Mesangial cell (primary cell): ENCODE results near the gene RIPK1. TPM values are rescaled to one million over a fixed set of nuclear protein-coding genes. Genes with fewer than 3 reads are reported as not detected.

Experiments
- total RNA-seq: library from RNA; depleted of rRNA; stranded (reverse); fragments of >200 nt; gene quantifications from 2 replicates; pipeline ENCODE4 v1.2.3, GENCODE V29; 2015

RIPK1 gene
- total RNA-seq = 12.5 and 15.6 TPM in 2 replicates

DNA sequence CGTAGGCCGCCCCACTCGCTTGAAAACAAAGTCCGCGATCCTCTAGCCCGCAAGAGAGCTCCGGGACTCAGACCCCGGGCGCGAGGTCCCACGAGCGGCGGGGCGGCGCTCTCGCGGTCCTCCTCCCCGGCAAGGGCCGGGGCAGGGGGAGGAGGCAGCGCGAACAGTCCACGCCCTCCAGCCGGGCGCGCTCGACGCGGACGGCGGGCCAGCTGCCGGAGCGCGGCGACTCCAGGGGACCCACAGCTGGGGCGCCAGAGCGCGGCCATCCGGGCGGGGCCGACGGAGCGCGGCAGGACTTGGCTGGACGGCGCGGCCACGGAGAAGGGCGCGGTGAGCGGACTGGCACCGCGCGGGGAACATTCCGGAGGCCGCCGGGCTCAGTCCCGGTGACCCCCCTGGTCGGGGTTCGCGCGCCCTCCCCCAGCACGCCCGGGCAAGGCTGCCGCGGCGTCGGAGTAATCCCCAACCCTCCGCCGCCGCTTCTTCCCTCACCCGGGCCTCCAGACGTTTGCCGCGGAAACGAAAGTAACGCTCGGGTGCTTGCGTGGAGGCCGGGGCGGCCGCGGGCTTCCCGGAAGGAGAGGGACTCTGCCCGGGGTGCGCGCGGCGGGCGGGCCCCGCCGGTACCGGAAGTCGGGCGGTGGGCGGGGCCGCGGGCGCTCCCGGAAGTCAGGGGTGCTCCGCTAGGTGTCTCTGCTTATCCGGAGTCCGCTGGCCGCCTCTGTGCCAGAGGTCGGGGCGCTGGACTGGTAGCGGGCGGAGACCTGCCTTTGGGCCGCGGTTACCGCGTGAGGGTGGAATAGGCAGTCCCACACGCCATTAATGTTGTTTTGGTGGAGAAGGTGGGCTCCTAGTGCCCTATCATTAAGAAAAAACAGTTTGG is at the start of gene RIPK1:
RIPK1 (plus strand) TSS at position 166 of the 886 bp plus-strand sequence. CDS start 8,330 bp downstream, outside the sequence.

DNA sequence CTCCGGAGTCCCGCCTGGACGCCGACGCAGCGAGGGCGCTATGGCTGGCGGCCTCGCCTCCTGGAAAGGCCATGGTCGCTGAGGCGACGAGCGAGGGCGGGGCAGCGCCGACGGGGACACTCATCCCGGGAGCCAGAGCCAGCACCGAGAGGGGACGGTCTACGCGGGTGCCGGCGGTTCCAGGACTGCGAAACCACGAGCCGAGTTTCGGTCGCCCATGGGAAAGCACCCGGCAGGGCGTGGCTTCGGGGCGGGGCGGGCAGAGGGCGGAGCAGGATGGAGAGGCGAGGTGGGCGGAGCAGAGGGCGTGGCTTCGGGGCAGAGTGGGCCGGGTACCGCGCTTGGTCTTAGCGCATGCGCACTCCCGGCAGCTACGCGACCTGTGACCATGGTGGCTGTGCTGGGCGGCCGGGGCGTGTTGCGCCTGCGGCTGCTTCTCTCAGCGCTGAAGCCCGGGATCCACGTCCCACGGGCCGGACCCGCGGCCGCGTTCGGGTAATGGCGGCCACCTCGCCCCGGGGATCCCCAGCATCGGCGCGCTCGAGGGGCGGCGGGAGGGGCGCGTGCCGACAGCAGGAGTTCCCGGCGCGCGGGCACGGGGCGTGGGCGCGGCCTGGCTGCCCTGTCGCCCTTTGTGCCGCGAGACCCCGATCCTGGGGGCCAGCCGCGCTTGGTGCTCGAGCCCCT is 50.2 kb downstream of the RIPK1 start, which contains the start of gene BPHL:
BPHL (plus strand) TSS at position 359 of the 687 bp plus-strand sequence; CDS start at position 389, 30 bp downstream.

DNA sequence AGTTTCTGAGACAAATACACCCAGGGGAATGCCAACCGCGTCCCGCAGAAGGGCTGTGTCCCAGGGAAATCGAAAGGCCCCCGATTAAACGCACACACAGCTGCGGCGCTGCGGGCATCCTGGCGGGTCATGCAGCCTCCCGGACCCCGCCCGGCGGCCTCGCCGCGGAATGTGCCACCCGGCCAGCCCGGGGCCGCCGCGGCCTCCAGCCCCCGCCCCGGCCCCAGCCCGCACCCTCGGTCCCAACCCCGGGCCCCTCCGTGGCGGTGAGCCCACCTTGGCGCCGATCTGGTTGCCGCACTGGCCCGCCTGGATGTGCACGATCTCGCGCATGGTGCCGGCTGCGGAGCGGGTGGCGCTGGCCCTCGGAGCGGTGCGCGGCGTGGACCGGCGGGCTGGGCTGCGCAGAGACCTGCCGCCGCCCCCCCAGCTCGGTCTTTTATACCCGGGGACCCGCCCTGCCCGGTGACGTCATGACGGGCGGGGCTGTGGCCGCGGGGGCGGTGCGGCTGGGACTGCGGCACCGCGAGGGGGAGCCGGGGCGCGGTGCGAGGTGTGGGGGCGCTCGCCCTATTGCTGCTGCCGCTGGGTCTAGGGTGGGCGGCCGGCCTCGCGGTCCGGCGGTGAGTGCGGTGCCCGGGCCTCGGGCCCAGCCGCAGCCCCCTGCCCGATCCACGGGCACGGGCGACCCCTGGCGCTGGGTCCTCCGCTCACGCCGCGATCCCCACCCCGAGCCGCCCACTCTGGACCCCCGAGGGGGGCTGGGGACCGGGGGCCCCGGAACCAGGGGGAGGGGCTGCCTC is 89.0 kb downstream of the RIPK1 start, which contains the start of gene TUBB2A:
TUBB2A (minus strand) TSS at position 414 of the 803 bp plus-strand sequence; CDS start at position 333, 81 bp downstream.

Other genes starting within 250 kb of the RIPK1 start
- gene SERPINB1, start 226.6 kb upstream of the RIPK1 start, total RNA-seq = 10.1 and 12.3 TPM in 2 replicates
- 5.9 and 8.9 TPM in 2 replicates for gene SERPINB9, start 165.2 kb upstream of the RIPK1 start, total RNA-seq
- gene SERPINB6, start 96.9 kb upstream of the RIPK1 start, total RNA-seq = 79.0 and 111 TPM in 2 replicates
- gene NQO2, start 68.6 kb upstream of the RIPK1 start, total RNA-seq = 7.7 and 24.2 TPM in 2 replicates
- gene BPHL, start 50.2 kb downstream of the RIPK1 start, total RNA-seq = 11.7 and 14.3 TPM in 2 replicates
- 145 and 261 TPM in 2 replicates for gene TUBB2A, start 89.0 kb downstream of the RIPK1 start, total RNA-seq
- gene TUBB2B, start 159.2 kb downstream of the RIPK1 start, total RNA-seq = 95.3 and 95.6 TPM in 2 replicates
- gene PSMG4, start 190.5 kb downstream of the RIPK1 start, total RNA-seq = 37.8 and 39.6 TPM in 2 replicates